Epithelial cell of esophagus (primary cell): Measurements from ENCODE around the gene KDM4B.

Source experiments
- DNase-seq: peaks from one replicate; pipeline ENCODE4 v3.0.0; 2010; ENCODE audit warnings: low read depth
- H3K4me3 ChIP-seq: 2 replicates; pipeline ENCODE4 v1.5.1; 2011; ENCODE audit warnings: mild to moderate bottlenecking, low read length, control low read depth
- CTCF ChIP-seq: IDR thresholded peaks from 2 replicates; pipeline ENCODE4 v1.5.1; 2011; ENCODE audit warnings: low read depth, mild to moderate bottlenecking, low read length, control low read depth, inconsistent platforms; ENCODE audit not compliant: insufficient read depth; ENCODE audit errors: missing control alignments

Gene KDM4B

GRCh38 chr19:5127717-5128116 is 158.8 kb downstream of the KDM4B start:
- no peak for TF ChIP-seq CTCF
- no peak for DNase-seq
- H3K4me3 ChIP-seq = no peak overlapping the region

- no peak for TF ChIP-seq CTCF
- no peak overlapping the region for H3K4me3 ChIP-seq
Observed at GRCh38 chr19:5128251-5128935, 159.5 kb downstream of the KDM4B start.

GRCh38 chr19:5128936-5129389 is 160.1 kb downstream of the KDM4B start:
- TF ChIP-seq CTCF = no peak
- no peak overlapping the region for H3K4me3 ChIP-seq

More at GRCh38 chr19:5128251-5128935, 159.5 kb downstream of the KDM4B start:
- no peak for DNase-seq

GRCh38 chr19:5129691-5130090 is 160.8 kb downstream of the KDM4B start:
- no peak for TF ChIP-seq CTCF
- no peak overlapping the region for H3K4me3 ChIP-seq
- DNase-seq = no peak

More at GRCh38 chr19:5128936-5129389, 160.1 kb downstream of the KDM4B start:
- DNase-seq = no peak

GRCh38 chr19:5130371-5131030 is 161.6 kb downstream of the KDM4B start:
- no peak overlapping the region for H3K4me3 ChIP-seq
- TF ChIP-seq CTCF = no peak
- no peak for DNase-seq

- no peak for TF ChIP-seq CTCF
- no peak for DNase-seq
Observed at GRCh38 chr19:5131031-5131505, 162.2 kb downstream of the KDM4B start.

More at GRCh38 chr19:5131031-5131505, 162.2 kb downstream of the KDM4B start:
- no peak overlapping the region for H3K4me3 ChIP-seq
